HepG2 (cell line): Measurements from ENCODE around the gene CLHC1. TPM values are rescaled to one million over a fixed set of nuclear protein-coding genes. Genes with fewer than 3 reads are reported as not detected.
"Not testable (repeated sequence)": the region's sequence is repeated elsewhere in the genome, so short reads cannot be mapped to it uniquely, and the experiment has no call there.

ENCODE experiments used
- ATAC-seq: fragments of 200-7000 bp; cut with Tn5 transposase; 3 replicates; pipeline ENCODE4 v1.9.1; 2020; ENCODE audit warnings: mild to moderate bottlenecking, moderate library complexity
- BruUV-seq: library from RNA; stranded (reverse); fragments of 400-500 nt; replicated peaks from 2 replicates; lab custom pipeline; 2021; lab: Mats Ljungman, UMichigan
- CTCF ChIA-PET: fragments of 300-600 bp; formaldehyde crosslinking; extraction: SDS; loops from one replicate; lab custom pipeline; 2021; ENCODE audit warnings: low total read pairs, inconsistent platforms, low intra/inter-chr PET ratio; lab: Yijun Ruan, JAX
- POLR2A ChIA-PET: fragments of 350-600 bp; sonication (Branson Sonifier 250); formaldehyde crosslinking; loops from one replicate; lab custom pipeline; 2020; ENCODE audit warnings: antibody characterized with exemption, inconsistent platforms; lab: Yijun Ruan, JAX
- DNase-seq: peaks from one replicate; pipeline ENCODE4 v3.0.0-alpha.2; 2015; ENCODE audit warnings: low spot score
- FAIRE-seq: peaks from 3 replicates; lab custom pipeline; 2011; peaks lifted over from hg19 to GRCh38; lab: Jason Lieb, UNC
- H2AFZ ChIP-seq: one replicate; pipeline ENCODE4 v1.6.1; 2011; ENCODE audit warnings: low read length, inconsistent platforms
- H3K27ac ChIP-seq: fragments of 300-600 bp; 3 replicates; pipeline ENCODE4 v1.8.0; 2011; ENCODE audit warnings: mixed run types, mild to moderate bottlenecking, mixed read lengths, low read length, inconsistent platforms; ENCODE audit not compliant: insufficient read depth; ENCODE audit errors: extremely low read length
- H3K27me3 ChIP-seq, 2 experiments: fragments of 200-600 bp in 1 of 2; 2 replicates in 1 of 2; 3 replicates in 1 of 2; pipeline versions ENCODE4 v1.6.0 to v1.8.0; 2011; ENCODE audit warnings: low read length in 2 of 2, mild to moderate bottlenecking in 2 of 2, moderate library complexity in 2 of 2, inconsistent platforms in 1 of 2; ENCODE audit not compliant: insufficient read depth in 2 of 2, control insufficient read depth in 1 of 2
- H3K36me3 ChIP-seq, 2 experiments: fragments of 200-600 bp in 1 of 2; replicated peaks in 1 of 2; 2 replicates in 1 of 2; 3 replicates in 1 of 2; pipeline versions ENCODE4 v1.5.1 to v1.8.0; 2011; ENCODE audit warnings: low read length in 2 of 2, inconsistent platforms in 1 of 2; ENCODE audit not compliant: insufficient read depth in 2 of 2, control insufficient read depth in 1 of 2
- H3K4me1 ChIP-seq: 2 replicates; pipeline ENCODE4 v1.5.1; 2012; ENCODE audit warnings: low read length, inconsistent platforms; ENCODE audit not compliant: insufficient read depth
- H3K4me2 ChIP-seq: 2 replicates; pipeline ENCODE4 v1.6.0; 2011; ENCODE audit warnings: low read depth, low read length, inconsistent platforms
- H3K4me3 ChIP-seq, 3 experiments: fragments of 200-600 bp in 1 of 3; sonication (generic), shearing (Covaris generic) in 1 of 3; replicated peaks in 1 of 3; 2 replicates each; pipeline ENCODE4 v1.5.1; 2011 to 2016; ENCODE audit warnings: low read length in 3 of 3, inconsistent platforms in 2 of 3, low read depth in 2 of 3, mild to moderate bottlenecking in 2 of 3, control low read depth in 1 of 3, mixed read lengths in 1 of 3; ENCODE audit not compliant: insufficient read depth in 1 of 3
- H3K79me2 ChIP-seq: one replicate; pipeline ENCODE4 v1.6.1; 2011; ENCODE audit warnings: low read length, inconsistent platforms; ENCODE audit not compliant: insufficient read depth
- H3K9ac ChIP-seq: 2 replicates; pipeline ENCODE4 v1.6.0; 2011; ENCODE audit warnings: mild to moderate bottlenecking, low read depth, low read length, inconsistent platforms; ENCODE audit not compliant: insufficient read depth
- H3K9me3 ChIP-seq: 2 replicates; pipeline ENCODE4 v1.5.1; 2012; ENCODE audit warnings: mild to moderate bottlenecking, low read length
- H4K20me1 ChIP-seq: 2 replicates; pipeline ENCODE4 v1.6.0; 2011; ENCODE audit warnings: inconsistent platforms, mild to moderate bottlenecking, low read length, moderate library complexity; ENCODE audit not compliant: insufficient read depth
- ARID5B ChIP-seq: IDR thresholded peaks from 2 replicates; pipeline ENCODE4 v1.4.0; 2020; ENCODE audit warnings: mild to moderate bottlenecking, missing genetic modification reagents
- HOXD1 ChIP-seq: sonication (generic); formaldehyde crosslinking; IDR thresholded peaks from 2 replicates; pipeline ENCODE4 v1.5.0; 2020; ENCODE audit warnings: missing genetic modification reagents
- NR2C2 ChIP-seq: sonication (generic); formaldehyde crosslinking; IDR thresholded peaks from 2 replicates; pipeline ENCODE4 v1.4.0; 2020; ENCODE audit warnings: missing genetic modification reagents, mild to moderate bottlenecking, moderate library complexity, borderline replicate concordance
- PAWR ChIP-seq: sonication (generic); formaldehyde crosslinking; IDR thresholded peaks from 2 replicates; pipeline ENCODE4 v1.4.0; 2020; ENCODE audit warnings: missing genetic modification reagents, mild to moderate bottlenecking, borderline replicate concordance
- RBFOX2 ChIP-seq: fragments of 200-400 bp; formaldehyde crosslinking; IDR thresholded peaks from 2 replicates; pipeline ENCODE4 v1.6.1; 2017; ENCODE audit warnings: low read depth, mild to moderate bottlenecking, low read length
- SRF ChIP-seq: IDR thresholded peaks from 2 replicates; pipeline ENCODE4 v1.6.1; 2011; ENCODE audit warnings: mild to moderate bottlenecking, low read depth, low read length, moderate library complexity
- YEATS2 ChIP-seq: sonication (generic); formaldehyde crosslinking; IDR thresholded peaks from 2 replicates; pipeline ENCODE4 v1.4.0; 2020; ENCODE audit warnings: missing genetic modification reagents, borderline replicate concordance
- ZFP36L1 ChIP-seq: sonication (generic); formaldehyde crosslinking; IDR thresholded peaks from 2 replicates; pipeline ENCODE4 v1.8.0; 2022; ENCODE audit warnings: mild to moderate bottlenecking, missing genetic modification reagents, moderate library complexity
- ZIK1 ChIP-seq: sonication (generic); formaldehyde crosslinking; IDR thresholded peaks from 2 replicates; pipeline ENCODE4 v1.5.0; 2020; ENCODE audit warnings: mild to moderate bottlenecking, low read depth, missing genetic modification reagents, borderline replicate concordance
- ZNF501 ChIP-seq: sonication (generic); formaldehyde crosslinking; IDR thresholded peaks from 2 replicates; pipeline ENCODE4 v1.5.1; 2020; ENCODE audit warnings: mild to moderate bottlenecking, moderate library complexity, missing genetic modification reagents
- ZNF552 ChIP-seq: sonication (generic); formaldehyde crosslinking; IDR thresholded peaks from 2 replicates; pipeline ENCODE4 v1.9.0; 2022; ENCODE audit warnings: missing genetic modification reagents, mild to moderate bottlenecking, borderline replicate concordance
- ZNF558 ChIP-seq: sonication (generic); formaldehyde crosslinking; IDR thresholded peaks from 2 replicates; pipeline ENCODE4 v1.9.0; 2022; ENCODE audit warnings: mild to moderate bottlenecking, missing genetic modification reagents, borderline replicate concordance
- WGBS: methylation state at CpG from one replicate; pipeline ENCODE4 v1.1.6; 2017; ENCODE audit warnings: low lambda C conversion rate; 5-methylcytosine and 5-hydroxymethylcytosine counted together
- in situ Hi-C: cut with HindIII; loops from 2 replicates; pipeline ENCODE4 v1.10.0; 2017; ENCODE audit warnings: low pct_unique_long_range_greater_than_20kb; ENCODE audit not compliant: extremely low pct_ligation_motif_present
- intact Hi-C: fragments of 100-400 bp; cut with micrococcal nuclease; formaldehyde crosslinking; loops from one replicate; pipeline ENCODE4 v1.10.0; 2022; ENCODE audit not compliant: unreplicated experiment
- polyA plus RNA-seq, 8 experiments: library from polyadenylated mRNA; depleted of rRNA in 3 of 8; stranded (reverse) in 7 of 8; unstranded in 1 of 8; fragments of >200 nt; fragmentation: Illumina TruSeq in 4 of 8; extraction: Trizol in 4 of 8; gene quantifications; 2 replicates each; pipeline versions ENCODE4 v1.2.1 to v1.2.3, GENCODE V29; 2011 to 2016; ENCODE audit warnings: low read depth in 4 of 8, missing spikeins in 1 of 8, mixed read lengths in 1 of 8; ENCODE audit not compliant: insufficient read depth in 1 of 8
- total RNA-seq, 5 experiments: library from RNA; depleted of rRNA; stranded (reverse); fragments of >200 nt; fragmentation: Illumina TruSeq; extraction: Trizol; gene quantifications; 2 replicates each; pipeline ENCODE4 v1.2.3, GENCODE V29; 2016; ENCODE audit warnings: low read depth in 1 of 5

CLHC1 gene
- total and polyA plus RNA-seq, 2 of the 13 experiments (the other 11 are each of a cell fraction or from before 2014, with no cell fraction given), result 9.8 to 12.6 TPM

GRCh38 chr2:55241582-55241981, 9.5 kb upstream of the CLHC1 start:
- H3K4me3 ChIP-seq, CTCF ChIA-PET, in situ Hi-C loops, H3K4me2 ChIP-seq, BruUV-seq, H3K27me3 ChIP-seq, H3K9ac ChIP-seq, FAIRE-seq, H3K27ac ChIP-seq, H2AFZ ChIP-seq, H3K9me3 ChIP-seq, ATAC-seq, DNase-seq, H4K20me1 ChIP-seq, intact Hi-C loops, H3K79me2 ChIP-seq: not testable (repeated sequence)
- 96% methylated on average over 8 of the region's 8 CpGs for WGBS
- POLR2A ChIA-PET, result interaction anchor here (0.7 to 1.1 kb wide), 2 partner anchors 9 to 448 kb away, joined by 3 to 5 read pairs; partner anchors contain the start of genes CLHC1 and RPS27A
- H3K36me3 ChIP-seq, result peaks cover 5 to 41% of the 10 kb centered on the region in 2 experiments
- H3K4me1 ChIP-seq, result peaks cover 16% of the 10 kb centered on the region

DNA sequence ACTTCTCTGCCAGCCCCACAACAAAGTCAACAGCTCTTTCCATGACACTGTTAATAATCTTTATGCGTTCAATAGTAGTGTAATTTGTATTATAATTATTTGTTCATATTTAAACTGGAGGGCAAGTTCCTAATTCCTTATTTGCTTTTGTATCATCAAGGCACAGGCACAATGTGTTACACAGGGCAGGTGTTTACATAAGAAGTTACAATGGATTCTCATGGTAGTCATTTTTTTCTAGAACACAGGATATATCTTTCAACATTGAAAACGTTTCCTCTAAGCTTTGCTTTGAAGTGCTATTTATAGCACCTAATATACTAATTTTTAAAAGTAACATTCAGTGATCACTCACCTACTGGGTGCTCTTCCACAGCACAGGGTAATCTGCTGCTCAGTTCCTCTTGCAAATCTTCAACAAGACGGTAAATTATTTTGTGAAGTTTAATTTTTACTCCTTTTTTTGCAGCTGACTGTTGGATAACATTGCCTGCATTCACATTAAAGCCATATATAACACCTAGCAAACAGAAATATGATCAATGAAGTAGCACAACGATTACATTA, 7.6 kb upstream of the CLHC1 start:
- intact Hi-C loops, result loop anchor here (10.0 kb wide), 3 partner anchors 175 to 275 kb away; partner anchors contain the start of genes CCDC88A, CFAP36 and RTN4
- TF ChIP-seq ZIK1 (CRISPR knock-in tag) (no peak), SRF (no peak), NR2C2 (CRISPR knock-in tag) (no peak), PAWR (CRISPR knock-in tag) (no peak), YEATS2 (CRISPR knock-in tag) (peak; percentile 19; the same call in 1 of the 2 replicates), ZNF552 (CRISPR knock-in tag) (no peak), RBFOX2 (no peak), HOXD1 (CRISPR knock-in tag) (no peak), ZNF501 (no peak), ZFP36L1 (CRISPR knock-in tag) (0 out of 2 replicates have a peak, but pooled peaks have one; percentile 18), ARID5B (CRISPR knock-in tag) (peak; percentile 82), ZNF558 (CRISPR knock-in tag) (no peak)

More for the DNA sequence above, 7.6 kb upstream of the CLHC1 start:
- ATAC-seq (peak; percentile 22; the same call in 2 of the 3 replicates), FAIRE-seq (no peak), DNase-seq (peak; percentile 37)
- peaks cover 3% of the 10 kb centered on the region; the same call in 1 of the 2 replicates for H4K20me1 ChIP-seq
- ChIA-PET CTCF (no interaction called here), POLR2A (interaction anchor here (0.6 to 1.3 kb wide), 2 partner anchors 11 to 30 kb away, joined by 3 to 4 read pairs; no protein-coding TSS in a partner anchor)
- no peaks in the 10 kb centered on the region for H3K27me3 ChIP-seq
- H3K4me1 ChIP-seq, result peaks cover 23% of the 10 kb centered on the region
- peaks cover 4% of the 10 kb centered on the region for H3K79me2 ChIP-seq
- in situ Hi-C loops, result no loop called here
- no peak overlapping the region for H2AFZ ChIP-seq
- 64% methylated on average over 4 of the region's 4 CpGs for WGBS
- H3K4me2 ChIP-seq, result no peak overlapping the region
- H3K9me3 ChIP-seq, result no peaks in the 10 kb centered on the region
- H3K36me3 ChIP-seq, result peaks cover 2 to 48% of the 10 kb centered on the region in 2 experiments; a peak in 4 of 5 replicates
- H3K4me3 ChIP-seq, result no peak overlapping the region
- no TSS peak for BruUV-seq
- no peak overlapping the region for H3K9ac ChIP-seq
- peak overlapping the region; percentile 35 for H3K27ac ChIP-seq
